Activated naive CD8-positive, alpha-beta T cell treated with anti-CD3 and anti-CD28 coated beads, Interleukin-2, amount 50 U/mL, for 16 hours (primary cell): ENCODE measurements around the gene ZNF135.

Experiments used
- DNase-seq: peaks from one replicate; pipeline ENCODE4 v3.0.0-alpha.2; 2020; ENCODE audit warnings: low read depth, low spot score

Gene ZNF135

GRCh38 chr19:58046856-58047255 is 12.2 kb upstream of the ZNF135 start:
- DNase-seq: no peak

- DNase-seq: no peak
Observed at GRCh38 chr19:58047672-58048071, 11.4 kb upstream of the ZNF135 start.

GRCh38 chr19:58052256-58052655 is 6.8 kb upstream of the ZNF135 start:
- DNase-seq: no peak

GRCh38 chr19:58053480-58054156 is 5.5 kb upstream of the ZNF135 start:
- no peak for DNase-seq

- DNase-seq: no peak
Observed at GRCh38 chr19:58054901-58055874, 3.9 kb upstream of the ZNF135 start.

GRCh38 chr19:58056261-58056660 is 2.8 kb upstream of the ZNF135 start:
- DNase-seq: no peak

GRCh38 chr19:58056861-58057260 is 2.2 kb upstream of the ZNF135 start:
- no peak for DNase-seq

- no peak for DNase-seq
Observed at GRCh38 chr19:58058467-58058866, 615 bp upstream of the ZNF135 start.

- DNase-seq: no peak
Observed at GRCh38 chr19:58059671-58060078, 593 bp downstream of the ZNF135 start.

GRCh38 chr19:58060231-58060630 is 1.1 kb downstream of the ZNF135 start:
- DNase-seq: no peak

GRCh38 chr19:58063712-58064111 is 4.6 kb downstream of the ZNF135 start:
- no peak for DNase-seq

GRCh38 chr19:58067240-58067912 is 8.3 kb downstream of the ZNF135 start:
- no peak for DNase-seq

- no peak for DNase-seq
Observed at GRCh38 chr19:58079792-58080191, 20.7 kb downstream of the ZNF135 start.

GRCh38 chr19:58083021-58083420 is 23.9 kb downstream of the ZNF135 start:
- no peak for DNase-seq

- DNase-seq: no peak
Observed at GRCh38 chr19:58084596-58085347, 25.7 kb downstream of the ZNF135 start.

- DNase-seq: no peak
Observed at GRCh38 chr19:58085348-58085875, 26.3 kb downstream of the ZNF135 start.

GRCh38 chr19:58086825-58087710 is 28.0 kb downstream of the ZNF135 start:
- no peak for DNase-seq

GRCh38 chr19:58088521-58089052 is 29.5 kb downstream of the ZNF135 start:
- DNase-seq: no peak

- no peak for DNase-seq
Observed at GRCh38 chr19:58089846-58090245, 30.8 kb downstream of the ZNF135 start.
